NCI-H2227 (cell line): Measurements from ENCODE around the gene CLEC3A.
A peak's percentile ranks its signal among the peaks of the same experiment; 100 is the strongest.
"Not testable (repeated sequence)": the region's sequence is repeated elsewhere in the genome, so short reads cannot be mapped to it uniquely, and the experiment has no call there.

Experiments
- DNase-seq: peaks from one replicate; lab custom pipeline; 2025; ENCODE audit not compliant: unreplicated experiment; lab: John Stamatoyannopoulos, UW

Gene CLEC3A, protein sequence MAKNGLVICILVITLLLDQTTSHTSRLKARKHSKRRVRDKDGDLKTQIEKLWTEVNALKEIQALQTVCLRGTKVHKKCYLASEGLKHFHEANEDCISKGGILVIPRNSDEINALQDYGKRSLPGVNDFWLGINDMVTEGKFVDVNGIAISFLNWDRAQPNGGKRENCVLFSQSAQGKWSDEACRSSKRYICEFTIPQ

DNA sequence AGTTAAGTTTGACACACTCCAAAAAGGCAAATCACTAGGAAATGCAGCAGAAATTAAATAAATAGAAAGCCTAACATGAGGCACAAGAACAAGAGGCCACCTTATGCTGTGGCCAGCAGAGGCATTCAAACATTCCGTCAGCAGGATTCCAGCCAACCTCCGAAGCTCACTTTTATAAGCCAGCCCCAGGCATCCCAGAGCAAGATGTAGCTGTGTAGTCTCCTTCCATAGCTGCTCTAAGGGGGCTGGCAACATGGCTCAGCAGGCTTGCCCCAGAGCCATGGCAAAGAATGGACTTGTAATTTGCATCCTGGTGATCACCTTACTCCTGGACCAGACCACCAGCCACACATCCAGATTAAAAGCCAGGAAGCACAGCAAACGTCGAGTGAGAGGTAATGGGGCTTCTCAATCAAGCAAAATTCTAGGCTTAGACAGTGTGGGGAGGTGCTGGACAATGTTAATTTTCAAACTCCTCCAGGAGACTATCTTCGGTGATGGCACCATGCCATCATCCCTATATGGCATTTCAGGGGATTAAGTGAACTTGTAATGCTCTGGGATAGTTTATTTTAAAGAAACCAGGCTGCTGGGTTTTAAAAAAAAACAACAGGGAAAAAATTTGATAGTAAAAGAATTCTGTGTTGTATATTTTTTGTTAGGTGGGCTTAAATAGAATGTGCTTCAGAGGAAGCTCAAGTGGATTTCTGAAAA lies at the start of gene CLEC3A:
Gene CLEC3A (plus strand): TSS at position 202 of the 714 bp plus-strand sequence. CDS start 79 bp downstream, at position 281.
- no peak for DNase-seq

DNA sequence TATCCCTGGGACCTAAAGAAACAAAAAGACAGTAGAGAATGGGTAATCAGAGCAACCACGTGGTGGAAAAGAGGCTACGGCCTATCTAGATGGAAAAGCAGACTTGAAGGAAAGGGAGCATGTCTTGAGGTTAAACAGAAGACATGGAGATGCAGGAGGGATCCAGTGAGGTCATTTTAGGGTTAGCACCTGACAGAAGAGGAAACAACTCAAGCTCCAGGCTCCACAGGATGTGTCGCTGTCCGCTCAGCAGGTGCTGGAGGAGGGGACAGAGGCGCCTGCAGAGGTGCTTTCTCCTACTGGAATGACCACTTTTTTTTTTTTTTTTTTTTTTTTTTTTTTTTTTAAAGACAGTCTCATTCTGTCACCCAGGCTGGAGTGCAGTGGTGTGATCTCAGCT lies 47.5 kb upstream of the CLEC3A start:
- no peak for DNase-seq

DNA sequence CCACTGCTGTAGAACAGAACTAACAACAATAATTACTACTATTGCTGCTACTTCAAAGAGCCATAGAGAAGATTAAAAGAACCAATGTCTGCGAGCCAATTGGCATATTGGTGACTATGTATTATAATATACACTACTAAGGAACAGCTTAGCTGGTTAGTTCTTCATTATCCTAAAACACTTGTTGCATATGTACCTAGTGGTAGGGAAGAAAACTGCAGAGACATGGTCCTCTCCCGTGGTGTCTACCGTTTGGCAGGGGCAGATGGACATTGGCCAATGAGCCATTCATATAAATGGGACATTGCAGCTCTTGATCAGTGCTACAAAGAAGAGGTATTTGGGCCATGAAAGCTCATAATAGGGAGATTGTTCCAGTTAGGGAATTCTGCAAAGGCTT lies 46.4 kb upstream of the CLEC3A start:
- DNase-seq = no peak

DNA sequence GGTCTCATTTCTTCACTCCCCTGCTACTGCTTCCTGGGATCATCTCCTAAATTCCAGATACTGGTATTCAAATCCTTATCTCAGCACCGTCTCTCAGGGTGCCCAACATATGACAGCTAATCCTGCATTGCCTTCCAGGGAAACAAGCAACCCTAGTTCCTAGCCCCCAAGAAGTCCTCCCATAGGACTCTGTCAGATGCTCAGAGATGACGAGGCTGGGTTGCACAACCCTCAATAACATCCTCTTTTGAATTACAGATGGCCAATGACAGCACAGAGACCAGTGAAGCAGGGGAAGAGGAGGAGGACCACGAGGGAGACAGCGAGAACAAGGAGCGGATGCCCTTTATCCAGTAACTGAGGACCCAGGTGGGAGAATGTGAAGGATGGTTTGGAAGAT lies 45.0 kb upstream of the CLEC3A start:
- DNase-seq = no peak

DNA sequence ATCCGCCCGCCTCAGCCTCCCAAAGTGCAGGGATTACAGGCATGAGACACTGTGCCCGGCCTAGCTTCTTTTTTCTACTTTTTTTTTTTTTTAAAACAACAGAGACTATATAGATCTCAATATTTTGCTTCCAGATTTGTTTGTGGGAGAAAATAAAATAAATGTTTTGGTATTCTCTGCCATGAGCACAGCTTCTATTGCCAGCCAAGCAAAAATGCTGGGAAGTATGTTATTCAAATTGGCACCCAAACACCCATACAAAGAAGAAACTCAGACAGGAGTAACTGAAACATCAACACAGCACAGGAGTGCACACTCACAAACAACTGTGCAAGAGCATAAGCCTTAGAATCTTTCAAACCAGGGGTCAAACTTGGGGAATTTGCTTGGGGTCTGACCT lies 37.2 kb upstream of the CLEC3A start:
- DNase-seq = no peak

DNA sequence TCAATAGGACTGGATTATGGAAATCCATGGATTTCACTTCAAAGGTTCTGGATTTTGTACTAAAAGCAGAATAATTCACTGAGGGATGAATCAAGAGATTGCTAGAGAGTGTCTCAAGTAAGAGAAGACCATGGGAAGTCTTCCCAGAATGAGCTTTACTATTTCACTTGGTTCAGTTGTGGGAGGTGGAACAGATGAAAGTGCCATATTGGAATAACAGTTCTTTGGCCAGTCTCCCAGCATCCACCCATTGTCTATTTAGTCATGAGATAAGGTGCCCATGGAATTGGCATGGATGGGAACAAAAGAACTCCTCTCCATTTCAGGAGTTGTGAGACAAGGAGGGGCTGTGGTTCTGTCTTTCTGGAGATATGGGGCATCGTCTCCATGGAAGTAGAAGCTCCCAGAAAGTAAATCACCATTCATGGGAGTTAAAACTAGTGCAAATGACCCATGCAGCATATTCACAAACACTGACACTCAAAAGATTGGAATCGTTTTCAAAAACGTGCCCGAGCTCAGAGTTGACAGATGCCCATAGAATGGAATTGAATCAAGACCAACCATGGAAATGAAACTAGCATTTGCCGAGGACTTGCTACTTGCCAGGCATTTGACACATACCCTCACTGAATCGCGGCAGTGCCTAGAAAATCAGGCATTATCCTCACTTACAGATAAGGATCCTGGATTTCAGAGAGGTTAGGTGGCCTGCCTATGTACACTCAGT lies 36.2 kb upstream of the CLEC3A start:
- no peak for DNase-seq

DNA sequence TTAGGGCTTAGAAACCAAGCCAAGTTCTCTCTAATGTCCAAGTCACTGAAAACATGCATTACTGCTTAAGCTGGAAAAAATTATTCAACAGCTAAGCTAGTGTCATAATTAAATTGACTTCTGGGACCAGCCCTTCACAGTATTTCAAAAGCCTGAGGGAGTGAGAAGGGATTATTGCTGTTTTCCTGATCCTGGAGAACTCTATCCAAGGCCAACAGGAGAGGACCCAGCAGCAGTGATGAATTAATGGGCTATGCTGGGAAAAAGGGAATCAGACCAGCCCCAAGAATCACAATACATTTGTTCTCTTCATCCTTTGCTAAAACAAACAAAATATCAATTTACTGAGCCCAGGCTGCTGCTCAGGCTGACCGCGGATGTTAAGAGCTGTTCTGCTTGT lies 34.5 kb upstream of the CLEC3A start:
- no peak for DNase-seq

DNA sequence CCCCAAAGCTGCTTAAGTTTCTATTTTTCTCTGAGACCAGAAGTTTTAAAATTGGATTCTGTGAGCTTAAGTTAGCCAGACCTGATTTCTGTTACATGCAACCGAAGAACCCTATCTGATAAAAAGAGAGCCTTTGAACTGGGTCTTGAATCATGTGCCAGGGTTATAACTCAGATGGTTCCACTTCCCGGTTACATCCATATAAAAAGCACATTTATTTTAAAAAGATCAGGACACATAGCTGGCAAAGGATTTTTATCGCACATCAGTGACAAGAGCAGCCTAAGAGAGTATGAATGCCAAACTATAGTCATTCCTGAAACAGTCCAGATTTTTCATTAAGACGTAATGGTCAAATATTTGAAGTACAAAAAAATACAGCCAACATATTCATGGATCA lies 32.5 kb upstream of the CLEC3A start:
- no peak for DNase-seq

DNA sequence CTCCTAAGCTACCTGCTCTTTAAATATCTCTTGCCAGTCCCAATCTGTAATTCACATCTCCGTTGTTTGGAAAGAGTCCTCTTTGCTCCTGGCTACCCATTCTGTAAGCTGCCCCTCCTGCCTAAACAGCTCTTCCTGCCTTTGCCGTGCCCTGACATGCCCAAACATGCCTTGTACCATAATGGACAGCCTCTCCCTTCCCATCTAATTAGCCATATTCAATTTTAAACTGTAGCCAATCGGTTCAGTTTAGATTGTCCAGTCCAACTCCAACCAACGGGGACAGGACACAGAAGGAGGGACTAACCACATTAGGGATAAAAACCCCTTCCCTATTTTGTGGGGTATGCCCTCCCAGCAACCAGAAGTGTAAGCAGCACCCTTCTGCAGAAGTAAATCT lies 30.6 kb upstream of the CLEC3A start:
- no peak for DNase-seq

DNA sequence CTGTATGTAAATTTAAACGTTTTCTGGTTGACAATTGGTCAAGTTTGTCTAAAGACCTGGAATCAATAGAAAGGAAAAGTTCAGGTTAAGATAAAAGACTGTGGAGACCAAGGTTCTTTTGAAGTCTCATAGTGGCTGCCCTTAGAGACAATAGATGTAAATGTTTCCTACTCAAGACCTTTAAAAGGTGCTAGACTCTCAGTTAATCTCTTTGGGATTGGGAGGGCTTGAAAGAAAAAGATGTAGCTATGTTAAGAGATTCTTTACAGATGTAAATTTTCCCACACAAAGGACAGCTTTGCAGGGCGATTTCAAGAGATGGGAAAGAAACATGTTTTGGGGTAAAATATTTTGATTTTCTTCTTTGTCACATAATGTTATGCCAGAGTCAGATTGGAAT lies 30.0 kb upstream of the CLEC3A start:
- not testable (repeated sequence) for DNase-seq

DNA sequence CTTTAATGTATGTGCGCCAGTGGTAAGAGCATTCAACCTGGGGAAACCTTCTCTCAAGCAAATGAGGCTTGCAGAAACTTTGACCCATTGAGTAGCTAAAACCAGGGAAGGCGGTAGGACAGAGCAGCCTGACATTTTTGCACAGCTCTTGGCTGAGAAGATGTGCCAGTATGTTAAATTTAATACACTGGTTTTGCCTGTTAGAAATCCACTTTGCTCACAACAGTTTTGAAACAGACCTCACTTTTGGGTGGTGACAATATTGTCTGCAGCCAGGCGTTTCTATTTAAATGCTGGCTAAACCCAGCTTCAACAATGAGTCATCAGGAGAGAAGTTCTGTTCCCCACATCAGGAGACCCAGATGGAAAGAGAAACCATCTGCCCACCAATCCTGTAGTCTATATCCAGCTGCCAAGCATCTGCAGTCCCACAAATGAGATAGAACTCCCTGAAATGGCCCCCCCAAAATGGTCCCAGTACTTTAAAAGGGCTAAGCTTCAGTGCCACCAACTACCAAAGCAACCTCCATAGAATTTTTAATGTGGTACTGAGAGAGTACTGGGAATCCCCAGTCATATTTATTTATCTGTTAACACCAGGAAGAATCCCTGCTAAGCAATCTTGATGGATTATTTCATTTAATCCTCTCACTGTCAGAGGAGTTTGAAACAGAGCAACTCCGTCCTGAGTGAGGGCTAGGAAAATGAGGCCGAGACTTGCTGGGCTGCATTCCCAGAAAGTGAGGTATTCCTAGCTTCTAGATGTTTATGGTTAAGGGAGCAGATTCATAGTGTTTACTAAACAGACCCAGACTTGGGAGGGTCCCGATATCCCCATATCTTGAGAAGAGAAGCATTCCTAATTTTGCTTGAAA lies 29.0 kb upstream of the CLEC3A start:
- no peak for DNase-seq

DNA sequence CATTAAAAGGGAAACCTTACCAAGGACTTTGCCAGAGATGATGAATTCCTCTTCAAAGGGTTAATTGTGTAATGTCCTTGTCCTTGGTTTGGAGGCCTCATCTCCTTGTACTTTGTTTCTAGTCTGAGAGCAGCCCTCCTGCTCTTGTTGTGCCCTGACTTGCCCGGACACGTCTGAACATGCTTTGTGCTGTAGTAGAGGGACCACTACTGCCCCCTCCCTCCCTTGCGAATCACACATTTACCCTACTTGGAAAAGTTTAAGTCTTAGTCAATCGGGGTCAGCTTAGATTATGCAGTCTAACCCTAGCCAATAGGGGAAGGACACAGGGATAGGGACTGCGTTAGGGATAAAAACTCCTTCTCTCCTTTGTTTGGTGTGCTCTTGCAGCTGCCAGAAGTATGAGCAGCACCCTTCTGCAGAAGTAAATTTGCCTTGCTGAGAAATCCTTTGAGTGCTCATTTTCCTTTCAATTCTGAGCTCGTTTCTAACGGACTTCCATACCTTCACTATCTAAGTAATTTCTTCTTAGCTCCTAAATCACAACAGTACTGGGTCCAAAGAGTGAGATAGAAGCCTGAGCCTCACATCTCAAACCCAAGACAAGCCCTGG lies 26.4 kb upstream of the CLEC3A start:
- DNase-seq = no peak

DNA sequence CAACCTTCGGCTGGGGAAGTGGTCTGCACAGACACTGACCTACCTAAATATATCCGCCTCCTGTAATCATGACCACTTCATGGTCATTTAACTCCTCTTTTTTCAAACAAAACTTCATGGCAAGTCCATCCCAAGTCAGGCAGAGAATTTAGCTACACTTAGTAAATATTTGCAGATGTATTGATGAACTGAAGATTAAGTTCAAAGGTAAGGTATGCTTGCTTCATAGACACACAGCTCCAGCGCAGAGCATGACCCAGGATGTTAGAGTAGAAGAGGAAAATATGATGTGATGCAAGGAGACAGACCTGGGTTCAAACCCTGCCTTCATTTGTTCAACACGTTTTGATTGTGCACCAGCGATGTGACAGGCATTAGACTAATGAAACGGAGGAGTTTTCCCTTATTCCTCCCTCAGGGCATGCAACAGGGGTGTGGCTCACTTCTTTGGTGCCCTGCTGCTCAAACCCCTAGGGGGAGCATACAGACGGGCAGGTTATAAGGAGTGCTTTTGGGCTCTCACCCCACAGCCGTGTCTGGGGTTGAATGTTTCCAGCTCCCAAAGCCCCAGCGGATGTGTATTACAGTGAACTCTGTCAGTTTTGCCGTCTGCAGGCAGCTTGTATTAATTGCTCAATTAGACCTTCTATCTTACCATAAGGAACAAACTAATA lies 23.9 kb upstream of the CLEC3A start:
- DNase-seq = no peak

DNA sequence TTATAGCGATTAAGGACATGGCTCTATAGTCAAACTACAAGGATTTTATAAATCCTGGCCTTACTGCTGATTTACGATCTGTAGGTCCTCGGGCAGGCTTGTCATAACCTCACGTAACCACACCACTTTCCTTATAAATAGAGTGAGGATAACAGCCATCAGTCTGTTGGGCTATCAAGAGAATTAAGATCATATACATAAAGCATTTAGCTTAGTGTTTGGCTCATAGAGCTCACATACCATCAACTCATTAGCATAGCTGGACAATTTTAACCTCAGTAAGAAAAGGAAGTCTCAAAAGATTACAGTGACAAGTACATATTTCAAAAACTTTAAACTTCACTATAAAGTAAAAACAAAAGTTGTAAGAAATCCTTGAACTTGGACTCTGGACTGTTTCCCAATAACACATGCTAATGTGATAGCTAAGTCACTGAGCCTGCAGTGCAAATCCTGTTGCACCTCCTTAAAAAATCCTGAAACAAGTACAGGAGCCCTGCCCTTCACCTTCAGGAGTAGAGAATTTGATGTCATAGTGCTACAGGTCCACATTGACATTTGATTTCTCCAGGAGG lies 20.8 kb upstream of the CLEC3A start:
- no peak for DNase-seq

DNA sequence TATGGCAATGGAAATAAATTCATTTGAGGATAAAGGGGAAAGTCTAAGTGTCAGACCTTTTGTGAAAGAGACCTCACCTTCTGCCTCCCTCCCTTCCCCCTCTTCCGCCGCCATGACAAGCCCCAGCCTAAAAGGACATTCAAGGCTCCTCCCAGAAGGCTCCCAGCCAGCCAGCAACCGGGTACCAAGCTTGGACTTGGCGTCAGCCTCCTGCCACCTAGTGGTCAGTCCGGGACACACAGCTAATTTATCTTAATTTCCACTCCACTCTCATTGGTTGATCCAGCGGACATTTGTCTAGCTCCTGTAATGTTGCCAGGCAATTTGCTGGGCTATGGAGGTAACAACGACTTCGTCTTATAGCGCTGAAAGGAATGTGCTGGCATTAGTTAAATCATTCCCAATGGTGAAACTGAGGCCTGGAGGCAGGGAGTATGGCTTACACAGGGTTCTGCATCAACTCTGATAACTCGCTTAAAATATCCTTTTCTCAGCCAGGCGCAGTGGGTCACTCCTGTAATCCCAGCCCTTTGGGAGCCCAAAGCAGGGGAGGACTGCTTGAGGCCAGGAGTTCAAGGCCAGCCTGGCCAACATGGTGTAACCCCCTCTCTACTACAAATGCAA lies 19.3 kb upstream of the CLEC3A start:
- peak; percentile 92 for DNase-seq

DNA sequence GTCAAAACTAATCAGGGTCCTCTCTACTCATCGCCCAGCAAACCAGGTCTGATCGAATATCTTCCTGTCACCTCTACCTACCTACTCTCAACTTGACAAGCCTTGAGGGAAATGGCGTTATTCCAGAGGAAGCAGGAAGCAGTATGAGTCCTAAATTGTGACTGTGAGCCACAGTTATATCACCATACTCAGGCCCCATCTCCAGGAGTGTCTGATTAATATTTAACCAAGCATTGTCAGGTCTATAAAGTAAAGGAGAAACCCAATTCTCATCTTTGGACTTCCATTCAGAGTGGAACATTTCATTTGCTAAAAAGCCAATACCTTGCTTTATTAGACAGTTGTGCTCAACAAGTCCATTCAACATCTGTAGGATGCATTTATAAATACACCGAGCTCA lies 17.8 kb upstream of the CLEC3A start:
- DNase-seq = no peak

DNA sequence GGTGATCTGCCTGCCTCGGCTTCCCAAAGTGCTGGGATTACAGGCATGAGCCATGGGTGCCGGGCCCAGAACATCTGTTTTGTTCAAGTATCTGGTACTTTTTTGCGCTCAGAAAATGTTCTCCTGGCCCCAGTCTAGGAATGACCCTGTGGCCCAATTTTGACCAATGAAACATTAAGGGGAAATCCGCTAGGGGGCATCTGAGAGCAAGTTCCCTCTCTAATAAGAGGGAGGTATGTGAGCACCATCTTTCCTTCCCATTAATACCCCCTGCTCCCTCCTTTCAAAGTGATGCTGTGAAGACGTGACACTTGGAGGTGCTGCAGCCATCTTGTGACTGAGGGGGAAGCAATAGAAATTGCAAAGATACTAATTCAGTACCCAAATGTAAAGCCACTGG lies 16.5 kb upstream of the CLEC3A start:
- DNase-seq = no peak

DNA sequence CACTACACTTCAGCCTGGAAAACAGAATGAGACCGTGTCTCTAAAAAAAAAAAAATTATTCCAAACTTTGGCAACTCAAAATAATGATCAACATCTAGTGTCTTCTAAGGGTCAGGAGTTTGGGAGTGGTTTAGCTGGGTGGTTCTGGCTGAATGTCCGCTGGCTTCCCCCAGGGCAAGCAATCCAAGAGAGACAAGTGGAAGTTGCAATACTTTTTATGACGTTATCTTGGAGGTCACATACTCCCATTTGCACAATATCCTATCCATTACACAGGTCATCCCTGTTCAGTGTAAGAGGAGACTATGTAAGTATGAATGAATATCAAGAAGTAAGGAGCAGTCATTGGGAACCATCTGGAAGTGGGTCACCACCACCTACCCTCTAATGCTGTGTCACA lies 15.2 kb upstream of the CLEC3A start:
- DNase-seq = no peak

DNA sequence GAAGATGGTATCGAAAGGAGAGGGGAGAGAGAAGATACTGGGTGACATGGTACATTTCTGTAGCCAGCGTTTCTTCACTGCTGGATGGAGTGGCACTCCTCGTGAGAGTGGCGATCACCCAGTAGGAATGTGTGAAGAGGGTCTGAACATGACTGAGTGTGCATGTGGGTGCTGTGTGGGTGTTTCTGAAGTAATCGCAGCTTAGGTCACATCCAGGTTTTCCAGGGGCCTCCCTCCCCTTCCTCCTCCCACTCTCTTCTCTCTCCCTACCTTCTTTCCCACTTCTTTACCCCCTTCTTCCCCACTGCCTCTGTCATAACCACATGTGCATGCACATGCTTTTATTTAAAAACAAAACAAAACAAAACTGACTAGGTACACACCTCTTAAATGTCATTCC lies 1.8 kb downstream of the CLEC3A start:
- DNase-seq = no peak

DNA sequence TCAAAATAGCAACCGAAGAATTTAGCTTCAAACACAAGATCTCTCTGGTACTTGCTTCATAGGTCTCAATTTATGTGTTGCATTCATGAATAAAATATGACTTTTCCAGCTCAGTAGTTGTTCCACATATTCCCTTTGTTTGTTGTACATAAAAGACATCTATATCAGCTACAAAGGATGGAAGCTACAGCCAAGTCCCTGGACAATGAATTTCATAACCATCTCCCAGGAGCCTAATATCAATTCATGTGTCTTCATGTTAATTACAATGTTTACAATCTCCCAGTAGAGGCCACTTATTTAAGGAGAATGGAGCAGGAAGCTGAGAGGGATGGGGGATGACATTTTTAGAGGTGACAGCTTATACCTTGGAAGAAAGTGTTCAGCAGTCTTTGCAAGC lies 3.3 kb downstream of the CLEC3A start:
- no peak for DNase-seq
